Type B pancreatic cell (in vitro differentiated cells): ENCODE results near the gene MAPK8. TPM values are rescaled to one million over a fixed set of nuclear protein-coding genes. Genes with fewer than 3 reads are reported as not detected.
A peak's percentile ranks its signal among the peaks of the same experiment; 100 is the strongest.

Experiments used
- DNase-seq: peaks from one replicate; pipeline ENCODE4 v3.0.0; 2021; ENCODE audit warnings: mixed read lengths; ENCODE audit not compliant: unreplicated experiment; ENCODE audit errors: extremely low spot score
- H3K27ac Mint-ChIP-seq: 2 replicates; pipeline ENCODE4 v1.8.0; 2021; ENCODE audit warnings: mild to moderate bottlenecking, mixed read lengths
- H3K27me3 Mint-ChIP-seq: 2 replicates; pipeline ENCODE4 v1.8.0; 2021; ENCODE audit warnings: mixed read lengths
- H3K36me3 Mint-ChIP-seq: 2 replicates; pipeline ENCODE4 v1.8.0; 2021; ENCODE audit warnings: mixed read lengths
- H3K4me1 Mint-ChIP-seq: one replicate; pipeline ENCODE4 v1.8.0; 2021; ENCODE audit warnings: mixed read lengths; ENCODE audit not compliant: unreplicated experiment
- H3K4me3 Mint-ChIP-seq: 2 replicates; pipeline ENCODE4 v1.8.0; 2021; ENCODE audit warnings: mild to moderate bottlenecking, mixed read lengths
- H3K9me3 Mint-ChIP-seq: 2 replicates; pipeline ENCODE4 v1.8.0; 2021; ENCODE audit warnings: mixed read lengths
- CTCF ChIP-seq: fragments of 200-600 bp; sonication (generic); conservative IDR thresholded peaks from 2 replicates; pipeline ENCODE4 v1.5.0; 2021; ENCODE audit warnings: antibody characterized with exemption, mild to moderate bottlenecking
- total RNA-seq: library from RNA; stranded (reverse); gene quantifications from 2 replicates; pipeline ENCODE4 v1.2.1, GENCODE V29; 2021; ENCODE audit warnings: low replicate concordance

MAPK8 gene
- total RNA-seq, 1 donor from 2014 or later, result 48.4 TPM

- Mint-ChIP-seq H3K4me1 (peaks cover 12% of the 10 kb centered on the region), H3K27me3 (peaks cover 7% of the 10 kb centered on the region), H3K27ac (no peak overlapping the region), H3K9me3 (no peaks in the 10 kb centered on the region), H3K4me3 (no peak overlapping the region), H3K36me3 (no peaks in the 10 kb centered on the region)
- TF ChIP-seq CTCF, result no peak
- DNase-seq, result peak; percentile 62
These were observed 138.7 kb downstream of the MAPK8 start for GRCh38 chr10:48444861-48445841.

- Mint-ChIP-seq H3K4me1 (peaks cover 12% of the 10 kb centered on the region), H3K27me3 (peaks cover 7% of the 10 kb centered on the region), H3K27ac (no peak overlapping the region), H3K9me3 (no peaks in the 10 kb centered on the region), H3K36me3 (no peaks in the 10 kb centered on the region), H3K4me3 (no peak overlapping the region)
- no peak for DNase-seq
- TF ChIP-seq CTCF, result no peak
These were observed 139.5 kb downstream of the MAPK8 start for GRCh38 chr10:48445932-48446331.

- H3K27me3 Mint-ChIP-seq, result peaks cover 7% of the 10 kb centered on the region
- TF ChIP-seq CTCF, result no peak
- no peaks in the 10 kb centered on the region for H3K9me3 Mint-ChIP-seq
- no peak overlapping the region for H3K4me3 Mint-ChIP-seq
- H3K27ac Mint-ChIP-seq, result no peak overlapping the region
- no peaks in the 10 kb centered on the region for H3K36me3 Mint-ChIP-seq
- peaks cover 12% of the 10 kb centered on the region for H3K4me1 Mint-ChIP-seq
- DNase-seq, result no peak
These were observed 140.3 kb downstream of the MAPK8 start for GRCh38 chr10:48446785-48447184.

- DNase-seq, result no peak
- no peaks in the 10 kb centered on the region for H3K9me3 Mint-ChIP-seq
- peaks cover 9% of the 10 kb centered on the region for H3K4me1 Mint-ChIP-seq
- H3K27ac Mint-ChIP-seq, result no peak overlapping the region
- no peak overlapping the region for H3K4me3 Mint-ChIP-seq
- H3K36me3 Mint-ChIP-seq, result no peaks in the 10 kb centered on the region
- H3K27me3 Mint-ChIP-seq, result peaks cover 7% of the 10 kb centered on the region
- TF ChIP-seq CTCF, result no peak
These were observed 141.1 kb downstream of the MAPK8 start for GRCh38 chr10:48447356-48448215.

- H3K4me1 Mint-ChIP-seq, result no peaks in the 10 kb centered on the region
- no peak overlapping the region for H3K4me3 Mint-ChIP-seq
- peaks cover 3% of the 10 kb centered on the region for H3K27me3 Mint-ChIP-seq
- H3K27ac Mint-ChIP-seq, result peak overlapping the region; percentile 55
- no peak for DNase-seq
- no peaks in the 10 kb centered on the region for H3K9me3 Mint-ChIP-seq
- TF ChIP-seq CTCF, result no peak
- H3K36me3 Mint-ChIP-seq, result no peaks in the 10 kb centered on the region
These were observed 142.3 kb downstream of the MAPK8 start for GRCh38 chr10:48448796-48449195.
